Skin epidermis (tissue), 12 donors: ENCODE results near the gene ACOXL.
"Not testable (repeated sequence)": the region's sequence is repeated elsewhere in the genome, so short reads cannot be mapped to it uniquely, and the experiment has no call there.

Experiments used
- H3K27ac ChIP-seq, 21 experiments: fragments of 200-600 bp; sonication (generic) in 11 of 21; one replicate each; pipeline ENCODE4 v1.5.0; 2020; ENCODE audit warnings: mild to moderate bottlenecking in 3 of 21, inconsistent platforms in 2 of 21, moderate library complexity in 2 of 21
- H3K4me3 ChIP-seq, 7 experiments: fragments of 200-600 bp; sonication (generic) in 2 of 7; one replicate each; pipeline ENCODE4 v1.5.0; 2020; ENCODE audit warnings: inconsistent platforms in 2 of 7, mild to moderate bottlenecking in 2 of 7, moderate library complexity in 1 of 7

ACOXL gene

GRCh38 chr2:110732422-110733413 is at the start of gene ACOXL:
TSS of gene ACOXL (plus strand) at chr2:110732573. CDS start at chr2:110768390, 35,817 bp downstream.
- Histone ChIP-seq H3K4me3 (peak within 1 kb of the TSS; percentile 0 to 26 (median 17)), H3K27ac (no peak within 1 kb of the TSS)

GRCh38 chr2:110682872-110683271 is 49.5 kb upstream of the ACOXL start:
- Histone ChIP-seq H3K27ac (no peak overlapping the region), H3K4me3 (no peak overlapping the region)

GRCh38 chr2:110687775-110688484 is 44.4 kb upstream of the ACOXL start:
- not testable (repeated sequence) for H3K27ac ChIP-seq, H3K4me3 ChIP-seq

- Histone ChIP-seq H3K4me3 (no peak overlapping the region), H3K27ac (no peak overlapping the region)
These were observed 43.7 kb upstream of the ACOXL start for GRCh38 chr2:110688594-110689091.

GRCh38 chr2:110690083-110690965 is 42.0 kb upstream of the ACOXL start:
- no peak overlapping the region for H3K27ac ChIP-seq
- no peak overlapping the region for H3K4me3 ChIP-seq

GRCh38 chr2:110691612-110692258 is 40.6 kb upstream of the ACOXL start:
- H3K27ac ChIP-seq = no peak overlapping the region
- H3K4me3 ChIP-seq = no peak overlapping the region

GRCh38 chr2:110695146-110695898 is 37.1 kb upstream of the ACOXL start:
- H3K27ac ChIP-seq, H3K4me3 ChIP-seq: not testable (repeated sequence)

- H3K27ac ChIP-seq, H3K4me3 ChIP-seq: not testable (repeated sequence)
These were observed 34.1 kb upstream of the ACOXL start for GRCh38 chr2:110698253-110698652.

GRCh38 chr2:110702514-110703380 is 29.6 kb upstream of the ACOXL start:
- no peak overlapping the region for H3K27ac ChIP-seq
- no peak overlapping the region for H3K4me3 ChIP-seq

GRCh38 chr2:110707386-110707965 is 24.9 kb upstream of the ACOXL start:
- no peak overlapping the region for H3K4me3 ChIP-seq
- H3K27ac ChIP-seq = no peak overlapping the region

GRCh38 chr2:110708455-110708854 is 23.9 kb upstream of the ACOXL start:
- Histone ChIP-seq H3K4me3 (no peak overlapping the region), H3K27ac (no peak overlapping the region)

- Histone ChIP-seq H3K4me3 (no peak overlapping the region), H3K27ac (no peak overlapping the region)
These were observed 19.6 kb upstream of the ACOXL start for GRCh38 chr2:110712737-110713136.

- Histone ChIP-seq H3K27ac (no peak overlapping the region), H3K4me3 (no peak overlapping the region)
These were observed 18.6 kb upstream of the ACOXL start for GRCh38 chr2:110713513-110714362.

GRCh38 chr2:110714452-110715224 is 17.7 kb upstream of the ACOXL start:
- H3K4me3 ChIP-seq = no peak overlapping the region

GRCh38 chr2:110716959-110717645 is 15.3 kb upstream of the ACOXL start:
- H3K4me3 ChIP-seq = no peak overlapping the region
- H3K27ac ChIP-seq = no peak overlapping the region

More at GRCh38 chr2:110714452-110715224, 17.7 kb upstream of the ACOXL start:
- H3K27ac ChIP-seq = no peak overlapping the region
